Neural cell (in vitro differentiated cells): ENCODE measurements around the gene CYP3A4. TPM values are rescaled to one million over a fixed set of nuclear protein-coding genes. Genes with fewer than 3 reads are reported as not detected.
"Not testable (repeated sequence)": the region's sequence is repeated elsewhere in the genome, so short reads cannot be mapped to it uniquely, and the experiment has no call there.

Experiments used
- H2AFZ ChIP-seq: fragments of 200-600, 300-800 bp; sonication (generic), shearing (Covaris generic); 2 replicates; pipeline ENCODE4 v1.6.0; 2014; ENCODE audit warnings: low read depth, mild to moderate bottlenecking, antibody characterized with exemption, low read length, moderate library complexity
- H3F3A ChIP-seq: fragments of 200-600 bp; shearing (Covaris generic); 2 replicates; pipeline ENCODE4 v1.6.1; 2016; ENCODE audit warnings: mild to moderate bottlenecking, moderate library complexity, mixed read lengths, antibody characterized with exemption, low read length; ENCODE audit not compliant: insufficient read depth, poor library complexity, severe bottlenecking
- H3K27ac ChIP-seq: fragments of 200-600, 300-800 bp; sonication (generic), shearing (Covaris generic); 2 replicates; pipeline ENCODE4 v1.5.1; 2014; ENCODE audit warnings: mild to moderate bottlenecking, low read length, moderate library complexity
- H3K27me3 ChIP-seq: fragments of 300-800, 200-600 bp; sonication (generic), shearing (Covaris generic); 2 replicates; pipeline ENCODE4 v1.6.0; 2014; ENCODE audit warnings: mild to moderate bottlenecking, low read depth, low read length, moderate library complexity; ENCODE audit not compliant: insufficient read depth
- H3K36me3 ChIP-seq: fragments of 300-800, 200-600 bp; sonication (generic), shearing (Covaris generic); 2 replicates; pipeline ENCODE4 v1.5.1; 2014; ENCODE audit warnings: mild to moderate bottlenecking, antibody characterized with exemption, low read length, moderate library complexity; ENCODE audit not compliant: insufficient read depth
- H3K4me2 ChIP-seq: fragments of 300-800, 200-600 bp; sonication (generic), shearing (Covaris generic); 2 replicates; pipeline ENCODE4 v1.6.0; 2014; ENCODE audit warnings: mild to moderate bottlenecking, low read length
- H3K4me3 ChIP-seq: fragments of 300-800, 200-600 bp; sonication (generic), shearing (Covaris generic); 2 replicates; pipeline ENCODE4 v1.5.1; 2014; ENCODE audit warnings: mild to moderate bottlenecking, low read length, moderate library complexity
- H3K79me2 ChIP-seq: fragments of 200-600 bp; shearing (Covaris generic); replicated peaks from 2 replicates; pipeline ENCODE4 v1.6.0; 2014; ENCODE audit warnings: mild to moderate bottlenecking, low read length, moderate library complexity; ENCODE audit not compliant: insufficient read depth
- H3K9ac ChIP-seq: fragments of 300-800, 200-600 bp; sonication (generic), shearing (Covaris generic); 2 replicates; pipeline ENCODE4 v1.6.1; 2016; ENCODE audit warnings: mild to moderate bottlenecking, low read length, mixed read lengths
- H3K9me2 ChIP-seq: fragments of 200-600 bp; shearing (Covaris generic); 2 replicates; pipeline ENCODE4 v1.6.1; 2016; ENCODE audit warnings: mild to moderate bottlenecking, low read length, mixed read lengths; ENCODE audit not compliant: insufficient read depth
- H3K9me3 ChIP-seq: fragments of 200-600, 300-800 bp; sonication (generic), shearing (Covaris generic); 2 replicates; pipeline ENCODE4 v1.6.1; 2016; ENCODE audit warnings: mild to moderate bottlenecking, mixed run types, low read length, moderate library complexity, mixed read lengths
- H4K20me1 ChIP-seq: fragments of 200-600 bp; shearing (Covaris generic); 2 replicates; pipeline ENCODE4 v1.6.1; 2016; ENCODE audit warnings: mild to moderate bottlenecking, mixed run types; ENCODE audit not compliant: insufficient read depth
- CTCF ChIP-seq: fragments of 450-650 bp; IDR thresholded peaks from 2 replicates; pipeline ENCODE4 v1.5.1; 2014; ENCODE audit warnings: antibody characterized with exemption, mild to moderate bottlenecking, moderate library complexity; ENCODE audit not compliant: poor library complexity, severe bottlenecking
- EP300 ChIP-seq: fragments of 450-650 bp; conservative IDR thresholded peaks from 2 replicates; pipeline ENCODE4 v1.6.1; 2014; ENCODE audit warnings: antibody characterized with exemption, mild to moderate bottlenecking, moderate library complexity; ENCODE audit not compliant: poor library complexity, severe bottlenecking
- EZH2 ChIP-seq: fragments of 200-600, 300-800 bp; shearing (Covaris generic), sonication (generic); IDR thresholded peaks from 2 replicates; pipeline ENCODE4 v1.6.1; 2014; ENCODE audit warnings: antibody characterized with exemption, low read length, borderline replicate concordance, mild to moderate bottlenecking; ENCODE audit not compliant: insufficient read depth, poor library complexity, severe bottlenecking
- MXI1 ChIP-seq: fragments of 450-650 bp; conservative IDR thresholded peaks from 2 replicates; pipeline ENCODE4 v1.6.1; 2014; ENCODE audit warnings: antibody characterized with exemption, mild to moderate bottlenecking; ENCODE audit not compliant: poor library complexity, severe bottlenecking
- POLR2AphosphoS5 ChIP-seq: IDR thresholded peaks from 2 replicates; pipeline ENCODE4 v1.6.1; 2012
- RAD21 ChIP-seq: fragments of 450-650 bp; conservative IDR thresholded peaks from 2 replicates; pipeline ENCODE4 v1.6.1; 2014; ENCODE audit warnings: antibody characterized with exemption, mild to moderate bottlenecking, moderate library complexity
- REST ChIP-seq: IDR thresholded peaks from 2 replicates; pipeline ENCODE4 v1.6.1; 2012; ENCODE audit warnings: borderline replicate concordance
- SMC3 ChIP-seq: fragments of 450-650 bp; conservative IDR thresholded peaks from 2 replicates; pipeline ENCODE4 v1.6.1; 2014; ENCODE audit warnings: antibody characterized with exemption, mild to moderate bottlenecking, moderate library complexity; ENCODE audit not compliant: poor library complexity
- TAF1 ChIP-seq: IDR thresholded peaks from 2 replicates; pipeline ENCODE4 v1.6.1; 2012; ENCODE audit warnings: low read depth
- polyA plus RNA-seq: library from polyadenylated mRNA; depleted of rRNA; stranded (reverse); fragments of >200 nt; gene quantifications from 2 replicates; pipeline ENCODE4 v1.2.3, GENCODE V29; 2014

Gene CYP3A4
- polyA plus RNA-seq, 1 donor from 2014 or later: not detected

GRCh38 chr7:99728615-99729014, 55.4 kb downstream of the CYP3A4 start:
- no peaks in the 10 kb centered on the region for H3K27me3 ChIP-seq
- no peaks in the 10 kb centered on the region for H3K9me3 ChIP-seq
- H3K9me2 ChIP-seq: no peaks in the 10 kb centered on the region
- no peaks in the 10 kb centered on the region for H3F3A ChIP-seq
- no peak overlapping the region for H3K4me3 ChIP-seq
- no peaks in the 10 kb centered on the region for H3K79me2 ChIP-seq
- TF ChIP-seq TAF1 (no peak), SMC3 (no peak), MXI1 (no peak), RAD21 (no peak), CTCF (no peak), EP300 (no peak), POLR2AphosphoS5 (no peak), EZH2 (no peak), REST (no peak)
- no peak overlapping the region for H3K27ac ChIP-seq
- no peak overlapping the region for H2AFZ ChIP-seq
- no peaks in the 10 kb centered on the region for H4K20me1 ChIP-seq
- H3K4me2 ChIP-seq: no peak overlapping the region
- H3K9ac ChIP-seq: no peak overlapping the region
- H3K36me3 ChIP-seq: no peaks in the 10 kb centered on the region

GRCh38 chr7:99723201-99723600, 60.8 kb downstream of the CYP3A4 start:
- H3K4me3 ChIP-seq, H3K79me2 ChIP-seq, H2AFZ ChIP-seq, H4K20me1 ChIP-seq, H3K4me2 ChIP-seq, H3K27me3 ChIP-seq, H3K9ac ChIP-seq, H3K36me3 ChIP-seq, H3K27ac ChIP-seq, H3F3A ChIP-seq, H3K9me2 ChIP-seq, H3K9me3 ChIP-seq: not testable (repeated sequence)
